ENCODE data around the gene ACTL10. TPM values are rescaled to one million over a fixed set of nuclear protein-coding genes. Genes with fewer than 3 reads are reported as not detected.

ACTL10 gene
- total and polyA plus RNA-seq, 2 of the 13 experiments (the other 11 are each of a cell fraction or from before 2014, with no cell fraction given), result not detected

GRCh38 chr20:33669224-33669623 is 2.5 kb downstream of the ACTL10 start:
- CTCF ChIA-PET (ENCODE audit: low intra/inter-chr PET ratio, low total read pairs), result no interaction called here

More at GRCh38 chr20:33669224-33669623, 2.5 kb downstream of the ACTL10 start:
- Histone ChIP-seq H2AFZ (ENCODE audit: low read length) (no peak overlapping the region), H4K20me1 (ENCODE audit: insufficient read depth, low read length) (0 out of 2 replicates have a peak, but pooled peaks cover 3% of the 10 kb centered on the region), H3K79me2 (ENCODE audit: insufficient read depth, low read length) (peaks cover 27% of the 10 kb centered on the region), H3K4me2 (ENCODE audit: low read depth, low read length) (no peak overlapping the region), H3K4me1 (ENCODE audit: insufficient read depth, low read length) (peaks cover 47% of the 10 kb centered on the region), H3K27me3 (ENCODE audit: control insufficient read depth in 1 of 2, insufficient read depth in 2 of 2, low read length in 2 of 2) (peaks cover 0 to 3% of the 10 kb centered on the region in 2 experiments; a peak in 1 of 5 replicates), H3K9me3 (ENCODE audit: low read length) (no peaks in the 10 kb centered on the region), H3K36me3 (replicated peaks in 1 of 2; ENCODE audit: control insufficient read depth in 1 of 2, insufficient read depth in 2 of 2, low read length in 2 of 2) (peaks cover 19 to 41% of the 10 kb centered on the region in 2 experiments), H3K4me3 (replicated peaks in 1 of 3; ENCODE audit: insufficient read depth in 1 of 3, low read depth in 2 of 3, low read length in 3 of 3) (no peak overlapping the region), H3K9ac (ENCODE audit: insufficient read depth, low read depth, low read length) (no peak overlapping the region), H3K27ac (ENCODE audit: extremely low read length, insufficient read depth, low read length) (no peak overlapping the region)
- DNase-seq (ENCODE audit: low spot score) (no peak), FAIRE-seq (no peak), ATAC-seq (no peak)
- POLR2A ChIA-PET, result no interaction called here
- 96% methylated on average over 4 of the region's 5 CpGs for WGBS (ENCODE audit: low lambda C conversion rate)
- no TSS peak for BruUV-seq (replicated peaks)
- TF ChIP-seq RBFOX2 (IDR thresholded peaks at IDR 0.05; ENCODE audit: low read depth, low read length), result 0 out of 2 replicates have a peak, but pooled peaks have one; percentile 44
- peak; percentile 57 for TF ChIP-seq AGO2 (optimal IDR thresholded peaks at IDR 0.05; ENCODE audit: low read depth, low read length)
- TF ChIP-seq ZNF543 (CRISPR knock-in tag; IDR thresholded peaks at IDR 0.05), result no peak
- TF ChIP-seq NFKB2 (CRISPR knock-in tag; IDR thresholded peaks at IDR 0.05; ENCODE audit: borderline replicate concordance), result 0 out of 2 replicates have a peak, but pooled peaks have one; percentile 32
- no peak for TF ChIP-seq THRA (CRISPR knock-in tag; IDR thresholded peaks at IDR 0.05; ENCODE audit: borderline replicate concordance)
- no peak for TF ChIP-seq ZNF557 (CRISPR knock-in tag; IDR thresholded peaks at IDR 0.05)
- peak; percentile 19 for TF ChIP-seq ZNF768 (CRISPR knock-in tag; IDR thresholded peaks at IDR 0.05)
- peak; percentile 38; the same call in 1 of the 2 replicates for TF ChIP-seq ZNF776 (CRISPR knock-in tag; IDR thresholded peaks at IDR 0.05)
- TF ChIP-seq IRX3 (CRISPR knock-in tag; IDR thresholded peaks at IDR 0.05; ENCODE audit: borderline replicate concordance, low read depth), result no peak
- TF ChIP-seq, protein P1, sequence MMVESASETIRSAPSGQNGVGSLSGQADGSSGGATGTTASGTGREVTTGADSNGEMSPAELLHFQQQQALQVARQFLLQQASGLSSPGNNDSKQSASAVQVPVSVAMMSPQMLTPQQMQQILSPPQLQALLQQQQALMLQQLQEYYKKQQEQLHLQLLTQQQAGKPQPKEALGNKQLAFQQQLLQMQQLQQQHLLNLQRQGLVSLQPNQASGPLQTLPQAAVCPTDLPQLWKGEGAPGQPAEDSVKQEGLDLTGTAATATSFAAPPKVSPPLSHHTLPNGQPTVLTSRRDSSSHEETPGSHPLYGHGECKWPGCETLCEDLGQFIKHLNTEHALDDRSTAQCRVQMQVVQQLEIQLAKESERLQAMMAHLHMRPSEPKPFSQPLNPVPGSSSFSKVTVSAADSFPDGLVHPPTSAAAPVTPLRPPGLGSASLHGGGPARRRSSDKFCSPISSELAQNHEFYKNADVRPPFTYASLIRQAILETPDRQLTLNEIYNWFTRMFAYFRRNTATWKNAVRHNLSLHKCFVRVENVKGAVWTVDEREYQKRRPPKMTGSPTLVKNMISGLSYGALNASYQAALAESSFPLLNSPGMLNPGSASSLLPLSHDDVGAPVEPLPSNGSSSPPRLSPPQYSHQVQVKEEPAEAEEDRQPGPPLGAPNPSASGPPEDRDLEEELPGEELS (CRISPR knock-in tag; IDR thresholded peaks at IDR 0.05), result 0 out of 2 replicates have a peak, but pooled peaks have one; percentile 13
- in situ Hi-C loops (cut with HindIII; ENCODE audit: extremely low pct_ligation_motif_present, low pct_unique_long_range_greater_than_20kb) (no loop called here), intact Hi-C loops (cut with micrococcal nuclease; ENCODE audit: unreplicated experiment) (no loop called here)
